Neural cell (in vitro differentiated cells): ENCODE results near the gene ANKRD10.

Experiments used
- CTCF ChIP-seq: fragments of 450-650 bp; IDR thresholded peaks from 2 replicates; pipeline ENCODE4 v1.5.1; 2014; ENCODE audit warnings: antibody characterized with exemption, mild to moderate bottlenecking, moderate library complexity; ENCODE audit not compliant: poor library complexity, severe bottlenecking
- EZH2 ChIP-seq: fragments of 200-600, 300-800 bp; shearing (Covaris generic), sonication (generic); IDR thresholded peaks from 2 replicates; pipeline ENCODE4 v1.6.1; 2014; ENCODE audit warnings: antibody characterized with exemption, low read length, borderline replicate concordance, mild to moderate bottlenecking; ENCODE audit not compliant: insufficient read depth, poor library complexity, severe bottlenecking
- POLR2AphosphoS5 ChIP-seq: IDR thresholded peaks from 2 replicates; pipeline ENCODE4 v1.6.1; 2012

DNA sequence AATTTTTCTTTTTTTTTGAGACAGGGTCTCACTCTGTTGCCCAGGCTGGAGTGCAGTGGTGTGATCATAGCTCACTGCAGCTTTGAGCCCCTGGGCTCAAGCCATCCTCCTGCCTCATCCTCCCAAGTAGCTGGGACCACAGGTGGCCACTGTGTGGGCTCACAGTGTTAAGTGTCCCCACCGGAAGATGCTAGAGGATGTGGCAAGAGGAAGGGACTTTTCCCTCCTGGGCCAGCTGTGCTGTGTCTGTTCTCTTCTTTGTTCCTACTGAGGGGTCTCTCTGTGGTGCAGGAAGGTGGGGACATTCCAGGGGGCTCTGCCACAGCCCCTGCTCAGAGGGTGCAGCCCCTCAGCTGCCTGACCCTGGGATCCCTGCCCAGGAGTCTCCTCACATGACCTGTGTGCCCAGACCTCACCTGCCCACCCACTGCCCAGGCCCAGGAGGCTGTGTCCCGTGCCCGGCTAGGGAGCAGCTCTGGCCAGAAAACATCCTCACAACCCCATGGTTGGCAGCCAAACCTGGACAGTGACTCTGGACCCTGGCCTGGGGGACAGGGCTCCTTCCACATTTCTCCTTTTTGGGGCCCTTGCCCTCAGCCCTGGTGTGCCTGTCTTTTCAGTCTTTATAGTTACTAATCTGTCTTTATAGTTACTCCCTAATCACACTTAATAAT lies 14.4 kb upstream of the ANKRD10 start:
- TF ChIP-seq EZH2 (no peak), CTCF (no peak), POLR2AphosphoS5 (no peak)
